Measurements from ENCODE around the gene MTFMT. TPM values are rescaled to one million over a fixed set of nuclear protein-coding genes. Genes with fewer than 3 reads are reported as not detected.
A peak's percentile ranks its signal among the peaks of the same experiment; 100 is the strongest.

Gene MTFMT
- total RNA-seq (10 to 100 TPM in 1 of 2 donors, 1 to 10 TPM in 1; 6.8 to 14.7 TPM), polyA plus RNA-seq (1 to 10 TPM; 8.1 to 8.7 TPM)

- H3K27me3 ChIP-seq (ENCODE audit: control insufficient read depth in 4 of 4, insufficient read depth in 4 of 4, low read length in 3 of 4) = no peaks in the 10 kb centered on the region
- H3K9me3 ChIP-seq (ENCODE audit: control insufficient read depth in 4 of 4, low read length in 3 of 4) = no peaks in the 10 kb centered on the region
- H3K36me3 ChIP-seq (ENCODE audit: control insufficient read depth in 4 of 4, insufficient read depth in 3 of 4, low read depth in 1 of 4, low read length in 3 of 4) = peaks cover 2 to 17% (median 7%) of the 10 kb centered on the region in 4 donors
- peak within 1 kb of the TSS; percentile 59 to 92 (median 79) for H3K4me3 ChIP-seq (ENCODE audit: low read depth in 1 of 3, low read length in 3 of 3)
- TF ChIP-seq NR2F2 (IDR thresholded peaks at IDR 0.05) (no peak), HNF4A (conservative IDR thresholded peaks at IDR 0.05) (no peak), EGR1 (IDR thresholded peaks at IDR 0.05; ENCODE audit: low read depth in 2 of 2) (no peak), SP1 (IDR thresholded peaks at IDR 0.05) (no peak), ZBTB33 (IDR thresholded peaks at IDR 0.05) (no peak), FOXA1 (IDR thresholded peaks at IDR 0.05) (no peak), RAD21 (IDR thresholded peaks at IDR 0.05) (peak in 1 of 2 donors; percentile 29), JUND (IDR thresholded peaks at IDR 0.05) (no peak), RXRA (IDR thresholded peaks at IDR 0.05) (no peak), FOXA2 (IDR thresholded peaks at IDR 0.05) (no peak), REST (IDR thresholded peaks at IDR 0.05) (peak; percentile 13)
- peak within 1 kb of the TSS; percentile 28 to 72 for H3K27ac ChIP-seq (ENCODE audit: low read depth in 1 of 2, low read length in 2 of 2)
- DNase-seq (ENCODE audit: low spot score) = peak; percentile 96
- whole genome bisulfite sequencing = under 1% methylated on average over 73 of the region's 73 CpGs
- peak within 1 kb of the TSS; percentile 83 to 90 for H3K9ac ChIP-seq (ENCODE audit: low read depth in 1 of 2, low read length in 2 of 2)
- peaks cover 3 to 32% (median 25%) of the 10 kb centered on the region in 4 donors for H3K4me1 ChIP-seq (ENCODE audit: control insufficient read depth in 4 of 4, insufficient read depth in 4 of 4, low read length in 3 of 4)
Measured at GRCh38 chr15:65028921-65029735, at the start of gene MTFMT. Gene MTFMT, minus strand, starts transcription at chr15:65029639. Its CDS starts 26 bp downstream, at chr15:65029613.

GRCh38 chr15:65077981-65078352 is 48.5 kb upstream of the MTFMT start:
- no peak overlapping the region for H3K4me3 ChIP-seq (ENCODE audit: low read depth in 1 of 3, low read length in 3 of 3)
- peak; percentile 35 for TF ChIP-seq CTCF (IDR thresholded peaks at IDR 0.05; ENCODE audit: low read depth, low read length, missing input control)
- peak; percentile 64 to 82 for TF ChIP-seq RAD21 (IDR thresholded peaks at IDR 0.05)
- no peak for TF ChIP-seq SP1 (IDR thresholded peaks at IDR 0.05)
- H3K9ac ChIP-seq (ENCODE audit: low read depth in 1 of 2, low read length in 2 of 2) = no peak overlapping the region
- peak; percentile 53 for DNase-seq (ENCODE audit: low spot score)
- no peak overlapping the region for H3K27ac ChIP-seq (ENCODE audit: low read depth in 1 of 2, low read length in 2 of 2)
- no peaks in the 10 kb centered on the region for H3K9me3 ChIP-seq (ENCODE audit: control insufficient read depth in 4 of 4, low read length in 3 of 4)
- WGBS = 18% methylated on average over 24 of the region's 24 CpGs
- no peaks in the 10 kb centered on the region for H3K36me3 ChIP-seq (ENCODE audit: control insufficient read depth in 4 of 4, insufficient read depth in 3 of 4, low read depth in 1 of 4, low read length in 3 of 4)
- H3K4me1 ChIP-seq (ENCODE audit: control insufficient read depth in 4 of 4, insufficient read depth in 4 of 4, low read length in 3 of 4) = peaks cover 0 to 5% (median 2%) of the 10 kb centered on the region in 4 donors
- H3K27me3 ChIP-seq (ENCODE audit: control insufficient read depth in 4 of 4, insufficient read depth in 4 of 4, low read length in 3 of 4) = no peaks in the 10 kb centered on the region
